CD14-positive monocyte (primary cell): ENCODE data around the gene AKR1C2. TPM values are rescaled to one million over a fixed set of nuclear protein-coding genes. Genes with fewer than 3 reads are reported as not detected.

ENCODE experiments used
- DNase-seq, 3 donors: peaks; one replicate each; pipeline ENCODE4 v3.0.0-alpha.2; 2011 to 2022
- H2AFZ ChIP-seq: 2 replicates; pipeline ENCODE4 v1.6.0; 2012; ENCODE audit warnings: mild to moderate bottlenecking, low read depth, low read length, inconsistent platforms; ENCODE audit not compliant: insufficient read depth, poor library complexity, severe bottlenecking
- H3K27ac ChIP-seq, 2 donors: 1 replicate in 1 of 2; 2 replicates in 1 of 2; pipeline ENCODE4 v1.5.1; 2012 to 2013; ENCODE audit warnings: low read length in 2 of 2, control low read depth in 1 of 2, inconsistent platforms in 1 of 2, low read depth in 1 of 2, mild to moderate bottlenecking in 1 of 2
- H3K27me3 ChIP-seq, 2 donors: one replicate each; pipeline versions ENCODE4 v1.6.0 to v1.6.1; 2011 to 2013; ENCODE audit warnings: low read length in 2 of 2; ENCODE audit not compliant: control insufficient read depth in 2 of 2, insufficient read depth in 2 of 2
- H3K36me3 ChIP-seq, 2 donors: replicated peaks in 1 of 2; 1 replicate in 1 of 2; 2 replicates in 1 of 2; pipeline versions ENCODE4 v1.5.1 to v1.6.1; 2012 to 2013; ENCODE audit warnings: low read length in 2 of 2, control low read depth in 1 of 2, inconsistent platforms in 1 of 2, mild to moderate bottlenecking in 1 of 2; ENCODE audit not compliant: insufficient read depth in 2 of 2, control insufficient read depth in 1 of 2
- H3K4me1 ChIP-seq, 2 donors: 1 replicate in 1 of 2; 2 replicates in 1 of 2; pipeline versions ENCODE4 v1.5.1 to v1.6.1; 2012 to 2013; ENCODE audit warnings: low read length in 2 of 2, control low read depth in 1 of 2, inconsistent platforms in 1 of 2, mild to moderate bottlenecking in 1 of 2, moderate library complexity in 1 of 2; ENCODE audit not compliant: insufficient read depth in 2 of 2, control insufficient read depth in 1 of 2
- H3K4me2 ChIP-seq: replicated peaks from 2 replicates; pipeline ENCODE3; 2012; ENCODE audit warnings: low read length, moderate library complexity, mild to moderate bottlenecking; ENCODE audit not compliant: poor library complexity, severe bottlenecking; ENCODE audit errors: extremely low read depth
- H3K4me3 ChIP-seq, 3 experiments: fragments of 200-600 bp in 1 of 3; sonication (generic) in 1 of 3; replicated peaks in 1 of 3; 1 replicate in 2 of 3; 2 replicates in 1 of 3; pipeline ENCODE4 v1.5.1; 2011 to 2013; ENCODE audit warnings: low read length in 3 of 3, mild to moderate bottlenecking in 3 of 3, control low read depth in 2 of 3, low read depth in 2 of 3, inconsistent platforms in 1 of 3, moderate library complexity in 1 of 3
- H3K79me2 ChIP-seq: 2 replicates; pipeline ENCODE4 v1.6.0; 2012; ENCODE audit warnings: mild to moderate bottlenecking, control low read depth, inconsistent platforms, low read length, moderate library complexity; ENCODE audit not compliant: insufficient read depth
- H3K9ac ChIP-seq: 2 replicates; pipeline ENCODE4 v1.6.0; 2017; ENCODE audit warnings: low read length, mild to moderate bottlenecking; ENCODE audit not compliant: insufficient read depth, poor library complexity, severe bottlenecking
- H3K9me3 ChIP-seq, 2 donors: replicated peaks in 1 of 2; 1 replicate in 1 of 2; 2 replicates in 1 of 2; pipeline versions ENCODE4 v1.5.1 to v1.6.1; 2012 to 2013; ENCODE audit warnings: low read length in 2 of 2, control low read depth in 1 of 2; ENCODE audit not compliant: control insufficient read depth in 1 of 2, insufficient read depth in 1 of 2
- H4K20me1 ChIP-seq: 2 replicates; pipeline ENCODE4 v1.6.0; 2012; ENCODE audit warnings: mild to moderate bottlenecking, low read length, control low read depth, moderate library complexity; ENCODE audit not compliant: insufficient read depth
- H3K27ac Mint-ChIP-seq, 7 donors: one replicate each; pipeline ENCODE4 v1.8.0; 2020; ENCODE audit warnings: mild to moderate bottlenecking in 7 of 7, mixed read lengths in 7 of 7, moderate library complexity in 6 of 7, inconsistent platforms in 2 of 7
- H3K27me3 Mint-ChIP-seq, 3 donors: one replicate each; pipeline ENCODE4 v1.8.0; 2021 to 2022; ENCODE audit warnings: low read depth in 3 of 3, mild to moderate bottlenecking in 3 of 3, mixed read lengths in 3 of 3, moderate library complexity in 3 of 3, inconsistent platforms in 1 of 3
- H3K36me3 Mint-ChIP-seq, 2 donors: one replicate each; pipeline ENCODE4 v1.8.0; 2020; ENCODE audit warnings: mixed read lengths in 2 of 2, inconsistent platforms in 1 of 2, mild to moderate bottlenecking in 1 of 2
- H3K4me1 Mint-ChIP-seq: one replicate; pipeline ENCODE4 v1.8.0; 2020; ENCODE audit warnings: mild to moderate bottlenecking, mixed read lengths
- H3K4me3 Mint-ChIP-seq, 2 donors: one replicate each; pipeline ENCODE4 v1.8.0; 2020; ENCODE audit warnings: mild to moderate bottlenecking in 2 of 2, mixed read lengths in 2 of 2, moderate library complexity in 1 of 2
- H3K9me3 Mint-ChIP-seq, 7 donors: one replicate each; pipeline ENCODE4 v1.8.0; 2020 to 2022; ENCODE audit warnings: mixed read lengths in 7 of 7, mild to moderate bottlenecking in 6 of 7, moderate library complexity in 6 of 7, inconsistent platforms in 2 of 7
- WGBS: methylation state at CpG from one replicate; pipeline ENCODE4 v1.1.5; 2013; ENCODE audit warnings: missing lambda C conversion rate; ENCODE audit not compliant: insufficient coverage; 5-methylcytosine and 5-hydroxymethylcytosine counted together
- intact Hi-C, 2 donors: fragments of 100-400 bp; cut with micrococcal nuclease; formaldehyde crosslinking; loops; one replicate each; pipeline versions ENCODE4 v1.15.0 to v1.15.1; 2023
- polyA plus RNA-seq, 3 donors: library from polyadenylated mRNA; depleted of rRNA in 1 of 3; unstranded in 2 of 3; stranded (reverse) in 1 of 3; fragments of 300-500 nt in 2 of 3; fragments of >200 nt in 1 of 3; fragmentation: Illumina TruSeq in 2 of 3; gene quantifications; 1 replicate in 2 of 3; 2 replicates in 1 of 3; pipeline ENCODE4 v1.2.3, GENCODE V29; 2012 to 2021
- TF ChIP-seq, protein P1 (sequence below): fragments of 200-600 bp; IDR thresholded peaks from one replicate; pipeline ENCODE4 v1.8.0; 2022; ENCODE audit warnings: antibody characterized with exemption, mild to moderate bottlenecking

Gene AKR1C2
- polyA plus RNA-seq, 3 donors = 0.13 TPM; not detected in 2

DNA sequence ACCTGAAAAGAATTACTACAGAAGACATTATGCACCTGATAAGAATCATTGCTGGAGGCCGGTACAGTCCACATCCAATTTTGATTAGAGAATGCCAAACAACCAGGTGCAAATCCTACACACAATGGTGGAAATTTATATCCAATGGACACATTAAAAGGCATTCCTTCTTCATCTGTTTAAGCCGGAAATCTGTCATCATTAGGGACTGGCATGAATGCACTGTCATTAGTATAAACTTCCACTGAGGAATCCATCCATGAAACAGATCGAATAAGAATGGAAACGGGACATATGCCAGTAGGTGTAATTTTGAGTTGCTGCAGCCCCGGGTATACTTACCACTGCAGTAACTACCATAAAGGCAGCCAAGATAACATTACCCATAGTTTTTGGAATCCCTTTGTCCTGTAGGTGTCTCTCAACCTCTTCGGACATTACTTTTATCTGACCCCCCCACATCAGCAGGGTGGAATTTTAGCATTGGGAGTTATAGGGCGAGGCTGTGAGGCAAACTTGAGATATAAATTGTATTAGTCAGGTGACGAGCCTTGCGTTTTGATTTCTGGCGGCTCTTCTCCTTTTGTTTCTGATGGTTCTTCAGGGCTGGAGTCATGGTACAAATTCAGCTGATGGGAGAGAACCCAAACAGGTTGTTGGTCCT is 36.5 kb upstream of the AKR1C2 start:
- Histone ChIP-seq H2AFZ (no peak overlapping the region), H3K4me1 (no peaks in the 10 kb centered on the region), H3K27ac (no peak overlapping the region), H4K20me1 (no peaks in the 10 kb centered on the region), H3K4me2 (no peak overlapping the region), H3K9ac (no peak overlapping the region), H3K4me3 (no peak overlapping the region), H3K36me3 (no peaks in the 10 kb centered on the region), H3K9me3 (peaks cover 3 to 4% of the 10 kb centered on the region in 2 donors), H3K27me3 (no peaks in the 10 kb centered on the region), H3K79me2 (no peaks in the 10 kb centered on the region)
- H3K36me3 Mint-ChIP-seq = no peaks in the 10 kb centered on the region
- DNase-seq = no peak
- TF ChIP-seq, protein P1, sequence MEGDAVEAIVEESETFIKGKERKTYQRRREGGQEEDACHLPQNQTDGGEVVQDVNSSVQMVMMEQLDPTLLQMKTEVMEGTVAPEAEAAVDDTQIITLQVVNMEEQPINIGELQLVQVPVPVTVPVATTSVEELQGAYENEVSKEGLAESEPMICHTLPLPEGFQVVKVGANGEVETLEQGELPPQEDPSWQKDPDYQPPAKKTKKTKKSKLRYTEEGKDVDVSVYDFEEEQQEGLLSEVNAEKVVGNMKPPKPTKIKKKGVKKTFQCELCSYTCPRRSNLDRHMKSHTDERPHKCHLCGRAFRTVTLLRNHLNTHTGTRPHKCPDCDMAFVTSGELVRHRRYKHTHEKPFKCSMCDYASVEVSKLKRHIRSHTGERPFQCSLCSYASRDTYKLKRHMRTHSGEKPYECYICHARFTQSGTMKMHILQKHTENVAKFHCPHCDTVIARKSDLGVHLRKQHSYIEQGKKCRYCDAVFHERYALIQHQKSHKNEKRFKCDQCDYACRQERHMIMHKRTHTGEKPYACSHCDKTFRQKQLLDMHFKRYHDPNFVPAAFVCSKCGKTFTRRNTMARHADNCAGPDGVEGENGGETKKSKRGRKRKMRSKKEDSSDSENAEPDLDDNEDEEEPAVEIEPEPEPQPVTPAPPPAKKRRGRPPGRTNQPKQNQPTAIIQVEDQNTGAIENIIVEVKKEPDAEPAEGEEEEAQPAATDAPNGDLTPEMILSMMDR = no peak
- no peak overlapping the region for H3K4me3 Mint-ChIP-seq
- 100% methylated on average over 1 of the region's 10 CpGs for WGBS
- intact Hi-C loops = no loop called here
- H3K4me1 Mint-ChIP-seq = peaks cover 7% of the 10 kb centered on the region
- peaks cover 0 to 1% (median 1%) of the 10 kb centered on the region in 3 donors for H3K27me3 Mint-ChIP-seq
- peaks cover 7 to 24% (median 10%) of the 10 kb centered on the region in 7 donors for H3K9me3 Mint-ChIP-seq
- no peak overlapping the region for H3K27ac Mint-ChIP-seq

DNA sequence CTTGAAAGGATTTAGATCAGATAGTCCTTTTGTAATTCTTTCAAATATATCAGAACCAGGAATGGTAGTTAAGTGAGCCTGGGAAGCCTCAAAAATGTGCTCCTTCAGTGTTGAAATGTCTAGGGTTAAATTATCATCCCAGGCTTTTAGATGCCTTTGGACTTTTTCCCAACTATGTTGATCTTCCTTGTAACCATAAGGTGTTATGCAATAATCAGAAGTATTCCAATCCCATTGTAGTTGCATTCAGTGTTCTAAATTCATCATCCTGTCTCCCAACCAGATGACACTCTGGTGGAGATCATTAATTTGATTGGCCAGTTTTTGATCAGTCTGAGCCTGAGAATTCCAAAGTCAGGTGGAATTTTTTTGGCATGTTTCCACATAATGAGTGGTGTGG is 35.1 kb upstream of the AKR1C2 start:
- no peak overlapping the region for H3K9ac ChIP-seq
- H3K79me2 ChIP-seq = no peaks in the 10 kb centered on the region
- no peak overlapping the region for H3K4me3 ChIP-seq
- intact Hi-C loops = no loop called here
- no peaks in the 10 kb centered on the region for H3K27me3 ChIP-seq
- no peak for DNase-seq
- Mint-ChIP-seq H3K27ac (no peak overlapping the region), H3K36me3 (no peaks in the 10 kb centered on the region), H3K27me3 (peaks cover 0 to 1% (median 0%) of the 10 kb centered on the region in 3 donors), H3K4me3 (no peak overlapping the region), H3K9me3 (peaks cover 8 to 32% (median 16%) of the 10 kb centered on the region in 7 donors), H3K4me1 (peaks cover 7% of the 10 kb centered on the region)
- H3K36me3 ChIP-seq = no peaks in the 10 kb centered on the region
- H2AFZ ChIP-seq = no peak overlapping the region
- no peaks in the 10 kb centered on the region for H4K20me1 ChIP-seq
- no peak overlapping the region for H3K4me2 ChIP-seq
- no peak overlapping the region for H3K27ac ChIP-seq
- H3K9me3 ChIP-seq = peaks cover 13 to 14% of the 10 kb centered on the region in 2 donors
- TF ChIP-seq, protein P1 = no peak
- no peaks in the 10 kb centered on the region for H3K4me1 ChIP-seq
